Measurements from ENCODE around the gene PHF21B. TPM values are rescaled to one million over a fixed set of nuclear protein-coding genes. Genes with fewer than 3 reads are reported as not detected.

The PHF21B gene
- total and polyA plus RNA-seq, 7 experiments from 2014 or later, result not detected

GRCh38 chr22:44947846-44948245, 62.0 kb downstream of the PHF21B start:
- H3K4me3 ChIP-seq (ENCODE audit: low read length), result no peak overlapping the region
- DNase-seq (no peak), ATAC-seq (no peak)
- H3K9me3 ChIP-seq (ENCODE audit: control insufficient read depth in 2 of 3, low read length in 3 of 3), result no peaks in the 10 kb centered on the region
- CTCF ChIA-PET, result no interaction called here
- H3K27me3 ChIP-seq (ENCODE audit: control insufficient read depth in 2 of 2, insufficient read depth in 2 of 2, low read length in 2 of 2), result no peaks in the 10 kb centered on the region
- Mint-ChIP-seq H3K27ac (no peak overlapping the region), H3K4me1 (no peaks in the 10 kb centered on the region), H3K27me3 (peaks cover 0 to 8% (median 0%) of the 10 kb centered on the region in 5 donors), H3K36me3 (no peaks in the 10 kb centered on the region), H3K4me3 (no peak overlapping the region), H3K9me3 (peaks cover 0 to 9% (median 0%) of the 10 kb centered on the region in 11 donors)
- POLR2A ChIA-PET, result no interaction called here
- intact Hi-C loops (cut with micrococcal nuclease), result no loop called here
- H3K36me3 ChIP-seq (ENCODE audit: control insufficient read depth in 2 of 3, insufficient read depth in 3 of 3, low read length in 3 of 3), result no peaks in the 10 kb centered on the region
- H3K27ac ChIP-seq (ENCODE audit: low read depth, low read length), result no peak overlapping the region
- H3K4me1 ChIP-seq (ENCODE audit: control insufficient read depth in 2 of 2, insufficient read depth in 2 of 2, low read length in 2 of 2), result no peaks in the 10 kb centered on the region

GRCh38 chr22:44947049-44947448, 62.8 kb downstream of the PHF21B start:
- DNase-seq (no peak), ATAC-seq (no peak)
- Histone ChIP-seq H3K27me3 (ENCODE audit: control insufficient read depth in 2 of 2, insufficient read depth in 2 of 2, low read length in 2 of 2) (no peaks in the 10 kb centered on the region), H3K4me1 (ENCODE audit: control insufficient read depth in 2 of 2, insufficient read depth in 2 of 2, low read length in 2 of 2) (no peaks in the 10 kb centered on the region), H3K36me3 (ENCODE audit: control insufficient read depth in 2 of 3, insufficient read depth in 3 of 3, low read length in 3 of 3) (no peaks in the 10 kb centered on the region), H3K9me3 (ENCODE audit: control insufficient read depth in 2 of 3, low read length in 3 of 3) (no peaks in the 10 kb centered on the region), H3K4me3 (ENCODE audit: low read length) (no peak overlapping the region), H3K27ac (ENCODE audit: low read depth, low read length) (no peak overlapping the region)
- Mint-ChIP-seq H3K4me1 (no peaks in the 10 kb centered on the region), H3K27ac (no peak overlapping the region), H3K9me3 (peaks cover 0 to 9% (median 0%) of the 10 kb centered on the region in 11 donors), H3K4me3 (no peak overlapping the region), H3K36me3 (no peaks in the 10 kb centered on the region), H3K27me3 (peaks cover 0 to 8% (median 0%) of the 10 kb centered on the region in 5 donors)
- ChIA-PET POLR2A (no interaction called here), CTCF (no interaction called here)
- intact Hi-C loops (cut with micrococcal nuclease), result no loop called here

DNA sequence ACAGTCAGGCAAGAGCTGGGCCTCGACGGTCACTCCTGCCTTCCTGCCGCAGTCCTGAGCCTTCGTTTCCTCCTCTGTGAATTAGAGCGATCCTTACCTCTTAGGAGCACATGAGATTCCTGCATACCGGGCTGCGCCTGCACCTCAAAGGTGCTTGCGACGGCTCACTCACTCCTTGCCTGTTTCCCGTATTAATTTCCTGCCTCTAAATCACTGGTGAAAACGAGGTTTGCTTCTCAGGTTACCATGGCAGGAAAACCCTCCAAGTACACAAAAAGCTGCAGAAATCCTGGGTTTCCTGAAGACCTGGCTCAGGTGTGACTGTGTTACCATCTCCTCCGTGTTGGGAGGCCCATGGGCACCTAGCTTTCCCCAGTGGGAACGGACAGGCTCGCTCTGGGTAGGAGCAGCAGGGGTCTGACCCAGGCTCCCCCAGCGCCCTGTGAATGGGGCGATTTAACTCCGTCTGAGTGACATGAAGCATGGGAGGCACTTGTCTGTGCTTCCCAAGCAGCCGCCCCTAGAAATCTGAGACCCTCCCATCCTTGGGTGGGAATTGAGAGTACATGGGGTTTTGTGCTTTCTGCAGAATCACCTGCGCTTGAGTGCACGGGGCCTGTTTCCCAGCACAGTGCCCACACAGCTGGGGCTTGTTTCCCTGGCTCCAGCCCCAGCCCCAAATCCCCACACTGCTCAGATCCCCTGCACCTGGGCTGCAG, 64.8 kb downstream of the PHF21B start:
- DNase-seq (no peak), ATAC-seq (no peak)
- Mint-ChIP-seq H3K27ac (no peak overlapping the region), H3K36me3 (no peaks in the 10 kb centered on the region), H3K4me3 (no peak overlapping the region), H3K9me3 (peaks cover 0 to 3% (median 0%) of the 10 kb centered on the region in 11 donors), H3K27me3 (peaks cover 0 to 18% (median 5%) of the 10 kb centered on the region in 5 donors), H3K4me1 (no peaks in the 10 kb centered on the region)
- Histone ChIP-seq H3K4me3 (ENCODE audit: low read length) (no peak overlapping the region), H3K27ac (ENCODE audit: low read depth, low read length) (no peak overlapping the region), H3K4me1 (ENCODE audit: control insufficient read depth in 2 of 2, insufficient read depth in 2 of 2, low read length in 2 of 2) (no peaks in the 10 kb centered on the region), H3K9me3 (ENCODE audit: control insufficient read depth in 2 of 3, low read length in 3 of 3) (no peaks in the 10 kb centered on the region), H3K27me3 (ENCODE audit: control insufficient read depth in 2 of 2, insufficient read depth in 2 of 2, low read length in 2 of 2) (no peaks in the 10 kb centered on the region), H3K36me3 (ENCODE audit: control insufficient read depth in 2 of 3, insufficient read depth in 3 of 3, low read length in 3 of 3) (no peaks in the 10 kb centered on the region)
- CTCF ChIA-PET, result no interaction called here
- intact Hi-C loops (cut with micrococcal nuclease), result no loop called here
- POLR2A ChIA-PET, result no interaction called here

DNA sequence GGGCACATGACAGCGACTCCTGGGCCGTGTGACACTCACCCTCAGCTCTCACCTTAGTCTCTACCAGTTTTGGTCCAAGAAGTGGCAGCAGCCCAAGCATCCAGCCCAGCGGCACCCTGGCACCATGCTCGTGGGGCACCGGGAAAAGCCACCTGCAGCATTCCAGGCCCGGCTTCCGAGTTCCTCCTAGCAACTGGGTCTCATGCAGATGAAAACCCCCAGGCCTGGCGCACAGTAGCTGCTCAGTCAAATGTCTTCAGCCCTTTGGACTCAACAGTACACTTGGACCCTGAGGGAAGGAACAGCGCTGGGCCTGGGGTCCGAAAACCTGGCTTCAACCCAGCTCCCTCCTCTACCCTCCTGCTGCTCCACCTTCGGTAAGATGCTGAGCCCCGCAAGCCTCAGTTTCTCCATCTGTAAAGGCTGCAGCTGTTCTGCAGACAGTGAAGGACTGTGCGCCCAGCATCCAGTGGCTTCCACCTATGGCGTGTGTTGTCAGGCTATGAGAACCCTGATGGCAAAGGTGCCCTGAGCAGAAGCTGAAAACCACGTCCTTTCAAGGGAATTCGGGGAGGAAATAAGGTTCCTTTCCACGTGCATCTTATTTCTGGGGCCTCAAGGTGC, 66.0 kb downstream of the PHF21B start:
- peaks cover 0 to 3% (median 0%) of the 10 kb centered on the region in 11 donors for H3K9me3 Mint-ChIP-seq
- Histone ChIP-seq H3K36me3 (ENCODE audit: control insufficient read depth in 2 of 3, insufficient read depth in 3 of 3, low read length in 3 of 3) (no peaks in the 10 kb centered on the region), H3K9me3 (ENCODE audit: control insufficient read depth in 2 of 3, low read length in 3 of 3) (no peaks in the 10 kb centered on the region), H3K27me3 (ENCODE audit: control insufficient read depth in 2 of 2, insufficient read depth in 2 of 2, low read length in 2 of 2) (no peaks in the 10 kb centered on the region), H3K4me3 (ENCODE audit: low read length) (no peak overlapping the region), H3K4me1 (ENCODE audit: control insufficient read depth in 2 of 2, insufficient read depth in 2 of 2, low read length in 2 of 2) (no peaks in the 10 kb centered on the region), H3K27ac (ENCODE audit: low read depth, low read length) (no peak overlapping the region)
- DNase-seq (no peak), ATAC-seq (no peak)
- H3K27me3 Mint-ChIP-seq, result peaks cover 0 to 24% (median 7%) of the 10 kb centered on the region in 5 donors
- H3K36me3 Mint-ChIP-seq, result no peaks in the 10 kb centered on the region
- H3K27ac Mint-ChIP-seq, result no peak overlapping the region
- ChIA-PET CTCF (no interaction called here), POLR2A (no interaction called here)
- no peak overlapping the region for H3K4me3 Mint-ChIP-seq
- intact Hi-C loops (cut with micrococcal nuclease), result no loop called here
- H3K4me1 Mint-ChIP-seq, result no peaks in the 10 kb centered on the region

DNA sequence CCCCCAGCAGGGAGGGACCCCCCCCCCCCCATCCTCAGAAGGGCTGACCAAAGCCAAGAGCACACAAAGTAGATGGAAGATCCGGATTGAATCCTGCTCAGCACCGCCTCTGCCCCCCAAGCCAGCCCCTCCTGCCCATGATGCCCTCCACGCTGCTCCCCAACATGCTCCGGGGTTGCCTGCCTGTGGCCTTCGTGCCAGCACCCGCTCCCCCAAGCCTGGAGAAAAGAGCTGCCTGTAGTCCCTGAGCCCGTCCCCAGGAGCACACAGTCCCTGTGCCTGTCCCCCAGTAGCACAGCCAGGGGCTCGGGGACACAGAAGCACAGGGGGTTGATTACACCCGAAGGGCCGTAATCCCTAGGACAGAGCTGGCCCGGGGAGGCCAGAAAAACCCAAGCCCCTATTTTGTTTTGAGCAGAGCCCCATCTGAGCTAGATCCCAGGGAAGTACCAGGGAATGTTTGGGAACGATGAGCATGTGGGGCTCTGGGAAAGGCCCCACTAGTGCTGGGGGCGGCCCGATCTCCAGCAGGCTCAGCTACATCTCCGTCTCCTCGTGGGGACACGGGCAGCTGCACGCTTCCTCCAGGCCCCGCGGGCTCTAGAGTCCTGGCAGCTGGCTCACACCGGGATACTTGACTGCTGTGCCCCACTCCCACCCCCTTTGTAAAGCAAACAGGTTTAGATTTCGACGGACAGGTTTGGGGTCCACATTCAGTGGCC, 66.7 kb downstream of the PHF21B start:
- H3K36me3 ChIP-seq (ENCODE audit: control insufficient read depth in 2 of 3, insufficient read depth in 3 of 3, low read length in 3 of 3), result no peaks in the 10 kb centered on the region
- no peaks in the 10 kb centered on the region for H3K9me3 ChIP-seq (ENCODE audit: control insufficient read depth in 2 of 3, low read length in 3 of 3)
- H3K4me1 ChIP-seq (ENCODE audit: control insufficient read depth in 2 of 2, insufficient read depth in 2 of 2, low read length in 2 of 2), result no peaks in the 10 kb centered on the region
- ATAC-seq (no peak), DNase-seq (no peak)
- no peak overlapping the region for H3K4me3 Mint-ChIP-seq
- H3K4me3 ChIP-seq (ENCODE audit: low read length), result no peak overlapping the region
- H3K27ac ChIP-seq (ENCODE audit: low read depth, low read length), result no peak overlapping the region
- intact Hi-C loops (cut with micrococcal nuclease), result no loop called here
- ChIA-PET CTCF (no interaction called here), POLR2A (no interaction called here)
- no peaks in the 10 kb centered on the region for H3K4me1 Mint-ChIP-seq
- peaks cover 0 to 3% (median 0%) of the 10 kb centered on the region in 11 donors for H3K9me3 Mint-ChIP-seq
- H3K27ac Mint-ChIP-seq, result no peak overlapping the region
- H3K27me3 ChIP-seq (ENCODE audit: control insufficient read depth in 2 of 2, insufficient read depth in 2 of 2, low read length in 2 of 2), result no peaks in the 10 kb centered on the region
- H3K27me3 Mint-ChIP-seq, result peaks cover 0 to 24% (median 7%) of the 10 kb centered on the region in 5 donors
- H3K36me3 Mint-ChIP-seq, result no peaks in the 10 kb centered on the region

DNA sequence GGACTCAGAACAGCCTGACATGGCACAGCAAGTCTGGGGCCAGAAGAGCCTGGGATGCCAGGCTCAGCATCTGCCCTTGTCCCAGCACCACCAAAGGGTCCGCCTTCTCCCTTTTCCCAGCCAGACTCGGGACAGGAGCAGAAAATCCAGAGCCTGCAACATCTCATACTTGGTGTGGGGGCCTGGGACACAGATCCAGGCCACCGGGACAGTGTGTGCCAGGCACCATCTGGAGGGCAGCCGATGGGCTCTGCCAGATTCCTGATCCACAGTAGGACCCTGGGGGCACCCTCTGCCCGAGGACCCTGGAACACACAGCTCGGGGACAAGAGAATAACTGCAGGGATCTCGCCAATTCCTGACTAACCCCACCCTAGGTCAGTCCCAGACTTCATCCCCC, 67.7 kb downstream of the PHF21B start:
- H3K36me3 ChIP-seq (ENCODE audit: control insufficient read depth in 2 of 3, insufficient read depth in 3 of 3, low read length in 3 of 3), result no peaks in the 10 kb centered on the region
- Mint-ChIP-seq H3K4me1 (no peaks in the 10 kb centered on the region), H3K36me3 (no peaks in the 10 kb centered on the region), H3K9me3 (peaks cover 0 to 3% (median 0%) of the 10 kb centered on the region in 11 donors), H3K27me3 (peaks cover 0 to 24% (median 7%) of the 10 kb centered on the region in 5 donors), H3K4me3 (no peak overlapping the region), H3K27ac (no peak overlapping the region)
- H3K4me1 ChIP-seq (ENCODE audit: control insufficient read depth in 2 of 2, insufficient read depth in 2 of 2, low read length in 2 of 2), result no peaks in the 10 kb centered on the region
- no peak overlapping the region for H3K4me3 ChIP-seq (ENCODE audit: low read length)
- CTCF ChIA-PET, result no interaction called here
- POLR2A ChIA-PET, result no interaction called here
- DNase-seq (no peak), ATAC-seq (no peak)
- H3K9me3 ChIP-seq (ENCODE audit: control insufficient read depth in 2 of 3, low read length in 3 of 3), result no peaks in the 10 kb centered on the region
- H3K27ac ChIP-seq (ENCODE audit: low read depth, low read length), result no peak overlapping the region
- intact Hi-C loops (cut with micrococcal nuclease), result no loop called here
- H3K27me3 ChIP-seq (ENCODE audit: control insufficient read depth in 2 of 2, insufficient read depth in 2 of 2, low read length in 2 of 2), result no peaks in the 10 kb centered on the region

Data from naive thymus-derived CD4-positive, alpha-beta T cell (primary cell).